ENCODE measurements around the gene PINLYP. TPM values are rescaled to one million over a fixed set of nuclear protein-coding genes. Genes with fewer than 3 reads are reported as not detected.

The PINLYP gene
- total and polyA plus RNA-seq, 2 donors (not counting 3 experiments of a cell fraction or from before 2014, with no cell fraction given) = 5.5 TPM

DNA sequence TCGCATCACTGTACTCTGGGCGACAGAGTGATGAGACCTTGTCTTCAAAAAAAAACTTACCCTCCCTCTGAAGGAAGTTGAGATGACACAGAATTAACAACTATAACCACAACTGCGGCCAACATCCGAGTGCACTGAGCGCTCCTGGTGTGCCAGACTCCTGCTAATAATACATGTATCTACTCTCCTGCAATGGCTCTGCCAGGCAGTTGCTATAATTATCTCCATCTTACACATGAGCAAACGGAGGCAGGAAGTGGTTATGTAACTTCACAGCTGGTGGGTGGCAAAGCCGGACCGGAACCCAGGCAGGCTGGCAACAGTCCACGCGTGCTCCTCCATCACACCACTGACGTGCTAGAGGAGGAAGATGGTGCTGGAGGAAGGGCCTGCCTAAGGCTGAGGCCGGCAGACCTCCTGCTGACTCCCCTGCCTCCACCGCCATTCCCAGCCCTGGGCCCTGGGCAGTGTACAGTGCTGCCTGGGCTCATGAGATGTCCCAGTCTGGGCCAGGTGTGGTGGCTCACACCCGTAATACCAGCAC, 12.8 kb upstream of the PINLYP start:
- no peaks in the 10 kb centered on the region for H3K9me1 ChIP-seq (replicated peaks; ENCODE audit: control insufficient read depth, extremely low read depth, insufficient read depth, low read length)
- H3K4me1 ChIP-seq (ENCODE audit: control insufficient read depth, extremely low read depth, insufficient read depth, low read length) = no peaks in the 10 kb centered on the region
- no peaks in the 10 kb centered on the region for H3K27me3 ChIP-seq (ENCODE audit: control insufficient read depth in 2 of 2, insufficient read depth in 2 of 2, low read length in 2 of 2)
- dilution Hi-C loops (cut with MboI; ENCODE audit: extremely low pct_ligation_motif_present, low sequenced_read_pairs) (no loop called here), intact Hi-C loops (cut with micrococcal nuclease) (no loop called here)
- no peak overlapping the region for H3K27ac ChIP-seq (ENCODE audit: insufficient read depth, low read depth, low read length)
- CTCF ChIA-PET = interaction anchor here (1.0 to 1.5 kb wide), 2 partner anchors 12 to 31 kb away, joined by 3 to 4 read pairs; partner anchors contain the start of gene XRCC1
- H3K9ac ChIP-seq (replicated peaks; ENCODE audit: extremely low read depth, insufficient read depth, low read length) = no peak overlapping the region
- H3K9me3 ChIP-seq (replicated peaks; ENCODE audit: control insufficient read depth, insufficient read depth, low read length) = no peaks in the 10 kb centered on the region
- FAIRE-seq (no peak), DNase-seq (ENCODE audit: low read depth, low spot score) (peak; percentile 53)
- no peaks in the 10 kb centered on the region for H4K20me1 ChIP-seq (replicated peaks; ENCODE audit: control insufficient read depth, extremely low read depth, insufficient read depth, low read length)
- BruUV-seq (replicated peaks) = no TSS peak
- POLR2A ChIA-PET = no interaction called here
- no peak overlapping the region for H2AFZ ChIP-seq (ENCODE audit: low read depth, low read length)
- peaks cover 0 to 9% of the 10 kb centered on the region in 2 experiments for H3K36me3 ChIP-seq (ENCODE audit: control insufficient read depth in 2 of 2, extremely low read depth in 1 of 2, insufficient read depth in 2 of 2, low read length in 2 of 2)
- H3K4me2 ChIP-seq (ENCODE audit: insufficient read depth, low read length) = no peak overlapping the region
- no peak overlapping the region for H3K4me3 ChIP-seq (replicated peaks in 1 of 3; ENCODE audit: insufficient read depth in 1 of 3, low read depth in 1 of 3, low read length in 3 of 3)
- H3K79me2 ChIP-seq (ENCODE audit: control insufficient read depth, insufficient read depth, low read length) = no peaks in the 10 kb centered on the region
- TF ChIP-seq MAX (IDR thresholded peaks at IDR 0.05; ENCODE audit: insufficient read depth, insufficient read length) (no peak), CTCF (IDR thresholded peaks at IDR 0.05; ENCODE audit: extremely low read depth in 1 of 2, insufficient read depth in 1 of 2, low read depth in 1 of 2, low read length in 2 of 2) (no peak), FOS (IDR thresholded peaks at IDR 0.05; ENCODE audit: borderline replicate concordance, insufficient read depth, low read length) (no peak), GATA2 (IDR thresholded peaks at IDR 0.05; ENCODE audit: insufficient read depth, insufficient read length, low read depth, low read length) (no peak)

Data from endothelial cell of umbilical vein (primary cell).